HG02970 (cell line): ENCODE results near the gene PDE8A.
A peak's percentile ranks its signal among the peaks of the same experiment; 100 is the strongest.

Source experiments
- ATAC-seq: cut with Tn5 transposase; IDR thresholded peaks from one replicate; pipeline ENCODE4 v1.9.1; 2021; ENCODE audit warnings: mild to moderate bottlenecking, moderate library complexity, moderate number of reproducible peaks; ENCODE audit not compliant: unreplicated experiment, low FRiP score

Gene PDE8A, protein sequence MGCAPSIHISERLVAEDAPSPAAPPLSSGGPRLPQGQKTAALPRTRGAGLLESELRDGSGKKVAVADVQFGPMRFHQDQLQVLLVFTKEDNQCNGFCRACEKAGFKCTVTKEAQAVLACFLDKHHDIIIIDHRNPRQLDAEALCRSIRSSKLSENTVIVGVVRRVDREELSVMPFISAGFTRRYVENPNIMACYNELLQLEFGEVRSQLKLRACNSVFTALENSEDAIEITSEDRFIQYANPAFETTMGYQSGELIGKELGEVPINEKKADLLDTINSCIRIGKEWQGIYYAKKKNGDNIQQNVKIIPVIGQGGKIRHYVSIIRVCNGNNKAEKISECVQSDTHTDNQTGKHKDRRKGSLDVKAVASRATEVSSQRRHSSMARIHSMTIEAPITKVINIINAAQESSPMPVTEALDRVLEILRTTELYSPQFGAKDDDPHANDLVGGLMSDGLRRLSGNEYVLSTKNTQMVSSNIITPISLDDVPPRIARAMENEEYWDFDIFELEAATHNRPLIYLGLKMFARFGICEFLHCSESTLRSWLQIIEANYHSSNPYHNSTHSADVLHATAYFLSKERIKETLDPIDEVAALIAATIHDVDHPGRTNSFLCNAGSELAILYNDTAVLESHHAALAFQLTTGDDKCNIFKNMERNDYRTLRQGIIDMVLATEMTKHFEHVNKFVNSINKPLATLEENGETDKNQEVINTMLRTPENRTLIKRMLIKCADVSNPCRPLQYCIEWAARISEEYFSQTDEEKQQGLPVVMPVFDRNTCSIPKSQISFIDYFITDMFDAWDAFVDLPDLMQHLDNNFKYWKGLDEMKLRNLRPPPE

DNA sequence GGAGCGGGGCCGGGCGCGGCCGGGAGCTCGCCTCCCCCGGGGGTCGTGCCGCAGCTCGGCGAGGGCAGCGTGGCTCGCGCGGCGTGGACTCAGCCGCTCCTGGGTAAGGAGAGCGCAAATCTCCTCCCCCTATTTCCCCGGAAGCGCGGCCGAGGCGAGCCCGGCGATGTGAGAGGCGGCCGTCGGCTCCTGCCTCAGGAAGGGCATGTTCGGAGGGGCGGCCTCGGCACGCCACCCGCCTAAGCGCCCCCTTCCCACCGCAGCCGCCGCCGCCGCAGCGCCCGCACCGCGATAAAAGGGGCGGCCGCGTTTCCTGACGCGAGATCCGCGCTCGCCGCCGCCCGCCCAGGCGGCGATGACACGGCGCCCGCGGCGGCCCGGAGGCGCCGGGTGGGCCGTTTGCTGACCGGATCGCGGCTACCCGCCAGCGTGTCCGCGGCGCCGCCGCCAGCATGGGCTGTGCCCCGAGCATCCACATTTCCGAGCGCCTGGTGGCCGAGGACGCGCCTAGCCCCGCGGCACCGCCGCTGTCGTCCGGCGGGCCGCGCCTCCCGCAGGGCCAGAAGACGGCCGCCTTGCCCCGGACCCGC, at the start of gene PDE8A:
Gene PDE8A, plus strand, starts transcription at position 146 of the 590 bp plus-strand sequence. Its CDS starts 307 bp downstream, at position 453.
- ATAC-seq = peak; percentile 19

DNA sequence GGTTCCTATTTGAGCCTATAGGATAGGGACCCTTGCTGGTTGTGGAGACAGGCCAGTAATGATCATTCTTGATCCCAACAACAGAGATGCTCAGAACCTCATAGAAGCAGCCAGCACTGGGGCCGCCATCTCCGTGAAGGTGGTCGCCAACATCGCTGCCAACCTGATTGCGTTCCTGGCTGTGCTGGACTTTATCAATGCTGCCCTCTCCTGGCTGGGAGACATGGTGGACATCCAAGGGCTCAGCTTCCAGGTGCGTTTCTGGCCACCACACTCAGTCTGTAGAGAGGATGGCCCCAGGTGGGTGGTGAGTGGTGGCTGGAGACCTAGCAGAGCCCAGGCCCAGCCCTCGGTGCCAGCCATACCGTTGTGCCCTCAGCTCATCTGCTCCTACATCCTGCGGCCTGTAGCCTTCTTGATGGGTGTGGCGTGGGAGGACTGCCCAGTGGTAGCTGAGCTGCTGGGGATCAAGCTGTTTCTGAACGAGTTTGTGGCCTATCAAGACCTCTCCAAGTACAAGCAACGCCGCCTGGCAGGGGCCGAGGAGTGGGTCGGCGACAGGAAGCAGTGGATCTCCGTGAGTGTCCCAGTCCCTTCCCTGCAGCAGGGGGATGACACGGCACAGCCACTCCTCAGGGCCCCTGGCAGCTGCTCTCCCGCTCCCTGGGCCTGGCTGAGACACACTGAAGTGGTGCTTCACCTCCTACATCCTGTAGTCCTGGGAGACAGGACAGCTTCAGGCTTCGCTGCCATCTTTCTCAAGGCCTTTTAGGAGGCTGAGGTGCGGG, 46.5 kb upstream of the PDE8A start:
- no peak for ATAC-seq

DNA sequence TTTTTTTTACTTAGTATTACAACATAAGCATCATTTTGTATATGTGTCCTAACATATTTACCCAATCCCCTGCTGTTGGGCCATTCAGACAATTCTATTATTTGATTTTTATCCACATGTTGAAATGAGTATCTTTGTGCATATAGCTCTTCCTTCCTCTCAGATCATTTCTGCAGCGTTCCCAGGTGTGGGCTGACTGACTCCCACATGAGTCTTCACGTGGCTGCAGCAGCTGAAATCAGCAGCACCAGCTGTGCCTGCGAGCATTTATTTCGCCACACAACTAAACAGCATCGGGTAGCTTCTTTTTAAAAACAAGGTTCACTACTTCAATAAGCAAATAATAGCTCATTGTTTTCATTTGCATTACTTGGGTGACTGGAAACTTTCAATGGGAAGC, 44.5 kb upstream of the PDE8A start:
- no peak for ATAC-seq

DNA sequence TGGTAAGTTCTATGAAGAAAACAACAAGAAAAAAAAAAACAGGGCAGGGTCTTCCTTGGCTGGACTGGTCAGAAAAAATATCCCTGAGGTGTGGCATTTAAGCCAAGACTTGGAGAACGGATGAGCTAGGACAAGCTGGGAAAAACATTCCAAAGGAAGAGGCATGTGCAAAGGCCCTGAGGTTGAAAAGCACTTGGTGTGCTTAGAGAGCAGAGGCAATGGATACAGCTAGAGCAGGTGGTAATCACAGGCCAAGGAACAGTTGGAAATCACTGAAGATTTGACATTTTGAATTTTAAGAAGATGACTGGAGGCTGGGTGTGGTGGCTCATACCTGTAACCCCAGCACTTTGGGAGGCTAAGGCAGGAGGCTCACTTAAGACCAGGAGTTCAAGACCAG, 42.9 kb upstream of the PDE8A start:
- no peak for ATAC-seq

DNA sequence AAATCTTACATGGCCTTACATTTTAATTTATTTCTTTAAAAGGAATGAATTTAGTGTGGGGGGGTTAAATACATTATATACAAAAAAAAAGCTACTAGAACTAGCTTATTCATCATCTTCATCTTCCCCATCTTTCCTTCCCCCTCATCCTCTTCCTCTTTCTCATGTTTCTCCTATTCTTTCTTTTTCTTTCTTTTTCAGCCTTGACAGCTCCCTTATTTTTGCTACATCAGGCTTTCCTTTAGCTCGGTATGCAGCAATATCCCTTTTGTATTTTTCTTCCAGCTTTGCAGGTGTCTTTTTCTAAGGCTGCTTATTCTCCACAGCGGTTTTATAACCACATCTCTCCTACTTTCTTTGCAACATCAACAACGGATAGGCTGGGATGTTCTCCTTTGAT, 41.3 kb upstream of the PDE8A start:
- ATAC-seq = no peak

DNA sequence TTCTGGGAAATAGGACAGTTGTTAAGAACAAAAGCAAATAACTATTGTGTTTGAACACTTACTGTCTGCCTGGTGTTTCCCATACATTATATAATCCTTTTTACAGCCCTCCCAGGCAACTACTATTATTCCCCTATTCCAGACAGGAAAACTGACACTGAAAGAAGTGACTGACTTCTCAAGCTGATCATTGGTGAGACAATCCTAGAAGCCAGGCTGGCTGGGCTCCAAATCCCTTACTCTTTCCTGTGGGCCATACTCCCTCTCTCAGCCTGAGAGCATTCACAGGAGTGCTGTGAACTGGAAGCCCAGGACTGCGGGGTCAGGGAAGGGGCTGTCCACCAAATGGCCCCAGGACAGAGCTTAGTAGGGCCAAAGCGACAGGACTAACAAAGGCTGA, 39.2 kb upstream of the PDE8A start:
- no peak for ATAC-seq

DNA sequence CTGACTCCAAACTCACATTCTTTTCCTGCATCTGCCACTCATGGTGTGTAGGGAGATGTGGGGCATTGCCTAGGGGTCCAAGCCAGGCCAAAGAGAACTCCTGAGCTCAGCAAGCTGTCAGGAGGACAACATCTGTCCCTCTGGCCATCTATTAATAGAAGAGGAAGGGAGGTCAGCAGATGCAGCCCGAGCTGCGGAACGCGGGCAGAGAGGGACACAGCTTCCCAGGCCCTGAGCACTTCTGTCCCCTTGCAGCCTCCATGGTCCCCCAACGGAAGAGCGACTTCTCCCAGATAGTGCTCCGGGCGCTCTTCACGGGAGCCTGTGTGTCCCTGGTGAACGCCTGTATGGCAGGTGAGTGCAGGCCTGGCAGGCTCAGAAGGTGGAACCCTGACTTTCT, 37.3 kb upstream of the PDE8A start:
- no peak for ATAC-seq

DNA sequence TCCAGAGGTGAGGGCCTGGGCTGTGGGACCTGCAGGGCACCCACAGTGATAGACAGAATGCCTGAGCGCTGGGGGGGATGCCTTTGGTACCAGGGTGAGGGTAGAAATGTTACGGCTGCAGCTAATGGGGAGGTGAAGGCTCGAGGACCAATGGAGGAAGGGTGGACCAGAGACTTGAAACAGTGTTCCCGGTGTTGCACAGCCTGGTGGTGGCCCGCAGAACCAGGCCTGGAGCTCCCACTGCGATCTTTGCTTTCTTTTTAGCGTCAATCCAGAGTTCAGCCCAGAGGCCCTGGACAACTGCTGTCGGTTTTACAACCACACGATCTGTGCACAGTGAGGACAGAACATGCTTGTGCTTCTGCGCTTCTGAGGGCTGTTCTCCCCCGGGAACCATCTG, 36.8 kb upstream of the PDE8A start:
- no peak for ATAC-seq

DNA sequence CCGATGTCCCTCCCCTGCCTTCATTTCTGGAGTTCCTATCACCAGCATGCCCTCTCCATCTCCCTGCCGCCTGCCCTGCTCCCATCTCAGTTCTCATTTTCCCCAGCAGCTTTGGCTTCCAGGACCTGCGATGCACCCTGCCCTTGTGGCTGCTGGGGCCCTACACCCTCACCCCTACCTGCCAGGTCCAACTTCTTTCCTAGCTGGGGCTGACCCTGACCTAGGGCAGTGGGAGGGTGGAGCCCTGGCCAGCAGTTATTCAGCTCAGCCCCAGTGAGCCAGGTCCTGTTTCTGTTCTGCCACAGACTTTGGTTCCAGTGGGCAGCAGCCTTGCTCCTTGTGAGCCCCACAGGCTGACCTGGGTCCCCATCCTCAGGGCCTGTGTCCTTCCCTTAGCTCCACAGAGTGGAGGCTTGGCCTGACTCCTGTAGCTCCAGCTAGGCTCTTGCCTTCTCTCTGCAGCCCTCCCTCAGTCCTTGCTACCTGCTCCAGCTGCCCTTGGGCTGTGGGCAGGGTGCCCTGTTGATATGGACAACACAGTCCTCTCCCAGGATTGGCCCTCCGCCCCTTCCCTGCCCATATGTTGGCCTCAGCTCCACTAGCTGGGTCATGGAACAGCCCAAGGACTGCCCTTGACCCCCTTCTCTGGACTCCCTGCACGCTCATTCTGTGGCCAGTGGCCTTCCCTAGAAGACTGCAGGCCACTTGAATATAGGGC, 34.7 kb upstream of the PDE8A start:
- no peak for ATAC-seq

DNA sequence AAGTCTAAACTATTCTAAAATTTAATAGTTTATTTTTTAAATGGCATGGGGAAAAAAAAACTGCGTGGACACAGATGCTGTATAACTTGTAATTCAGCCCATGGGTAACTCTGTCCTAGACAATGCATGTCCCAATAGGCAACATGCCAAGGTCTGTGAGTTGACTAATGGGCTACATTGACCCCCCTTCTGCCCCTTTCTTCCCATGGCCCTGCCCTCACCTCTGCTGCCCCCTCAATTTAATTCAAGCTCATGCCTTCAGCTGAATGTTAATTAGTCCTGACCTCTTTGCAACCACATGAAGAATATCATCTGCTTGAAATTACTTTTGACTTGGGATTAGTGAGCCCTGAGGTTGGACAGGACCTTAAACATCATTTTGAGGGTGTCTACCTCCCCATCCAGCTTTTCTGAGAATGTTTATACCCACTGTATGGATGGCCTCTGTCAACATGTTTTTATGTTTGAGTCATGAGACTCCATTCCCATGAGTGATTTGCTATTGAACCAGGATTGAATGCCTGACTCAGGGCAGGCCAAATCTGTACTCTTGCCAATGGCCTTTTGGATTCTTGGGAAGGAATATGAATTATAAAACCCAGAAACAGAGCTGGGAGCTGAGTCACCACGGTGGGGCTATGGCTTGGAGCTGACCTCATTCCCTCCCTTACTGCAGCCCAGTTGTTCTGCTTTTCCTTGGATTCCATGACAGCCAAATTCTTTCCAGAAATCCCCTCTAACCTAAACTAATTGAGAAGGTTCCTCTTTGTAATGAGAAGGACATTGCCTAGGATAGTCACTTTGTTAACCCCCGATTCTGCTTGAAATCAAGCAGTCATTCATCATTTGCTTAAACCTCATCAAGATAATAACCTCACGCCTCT, 33.5 kb upstream of the PDE8A start:
- ATAC-seq = no peak

DNA sequence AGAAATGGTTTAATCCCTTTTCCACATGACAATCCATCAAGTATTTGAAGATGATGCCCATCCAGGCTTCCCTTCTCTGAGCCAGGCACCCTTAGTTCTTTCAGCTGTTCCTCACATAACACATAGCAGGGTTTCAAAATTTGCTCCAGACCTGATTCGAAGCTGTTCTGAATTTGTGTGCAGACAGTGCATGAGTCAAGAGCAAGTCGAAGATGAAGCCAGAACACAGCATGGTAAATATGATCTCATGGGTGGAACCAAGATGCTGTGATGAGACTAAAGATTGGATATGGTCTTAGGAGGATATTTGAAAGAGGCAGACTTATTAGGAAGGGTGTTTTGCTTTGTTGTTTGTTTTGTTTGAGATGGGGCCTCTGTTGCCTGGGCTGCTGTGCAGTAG, 32.6 kb upstream of the PDE8A start:
- no peak for ATAC-seq

DNA sequence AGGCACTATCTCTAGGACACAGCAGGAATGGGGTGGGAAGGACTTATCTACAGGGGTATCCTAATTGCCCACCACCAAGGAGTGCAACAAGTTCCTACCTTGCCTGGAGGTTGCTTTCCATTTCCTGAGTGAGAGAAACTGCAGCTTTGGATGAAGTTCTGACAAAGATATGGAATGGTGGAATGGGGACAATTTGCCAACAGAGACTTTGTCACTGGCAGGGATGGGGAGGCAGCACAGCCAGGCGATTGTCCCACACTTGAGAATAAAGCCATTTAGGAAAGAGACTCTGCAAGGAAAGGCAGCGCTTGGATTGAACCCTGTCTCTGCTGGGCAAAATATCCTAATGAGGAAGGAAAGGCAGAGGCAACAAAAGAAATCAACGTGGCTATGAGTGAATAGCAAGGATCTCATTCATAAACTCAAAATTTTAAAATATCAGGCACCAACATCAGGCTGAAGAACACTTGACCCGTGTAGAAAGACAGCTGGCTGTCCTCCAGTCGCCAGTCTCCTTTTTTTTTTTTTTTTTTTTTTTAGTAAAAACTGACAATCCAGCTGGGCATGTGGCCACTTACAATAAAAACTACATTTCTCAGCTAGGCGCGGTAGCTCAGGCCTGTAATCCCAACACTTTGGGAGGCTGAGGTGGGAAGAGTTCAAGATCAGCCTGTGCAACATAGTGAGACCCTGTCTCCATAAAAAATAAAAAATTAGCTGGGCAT, 31.6 kb upstream of the PDE8A start:
- ATAC-seq = no peak

DNA sequence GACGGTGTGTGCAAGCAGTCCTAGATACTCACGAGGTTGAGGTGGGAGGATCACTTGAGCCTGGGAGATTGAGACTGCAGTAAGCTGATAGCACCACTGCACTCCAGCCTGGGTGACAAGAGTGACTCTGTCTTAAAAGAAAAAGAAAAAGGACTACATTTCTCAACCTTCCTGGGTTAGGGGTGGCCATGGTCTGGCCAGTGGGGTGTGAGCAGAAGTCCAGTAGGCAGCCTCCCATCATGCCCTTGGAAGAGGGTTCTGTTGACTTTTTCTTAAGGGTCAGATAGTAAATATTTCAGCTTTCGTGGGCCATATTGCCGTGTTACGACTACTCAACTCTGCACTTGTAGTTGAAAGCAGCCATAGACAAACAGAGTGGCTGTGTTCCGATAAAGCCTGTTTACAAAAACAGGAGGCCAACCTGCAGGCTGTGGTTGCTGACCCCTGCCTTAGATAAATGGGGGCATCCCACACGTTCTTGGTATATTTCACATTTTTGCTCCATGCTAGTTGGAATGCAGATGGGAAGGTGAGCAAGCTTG, 31.0 kb upstream of the PDE8A start:
- ATAC-seq = no peak

DNA sequence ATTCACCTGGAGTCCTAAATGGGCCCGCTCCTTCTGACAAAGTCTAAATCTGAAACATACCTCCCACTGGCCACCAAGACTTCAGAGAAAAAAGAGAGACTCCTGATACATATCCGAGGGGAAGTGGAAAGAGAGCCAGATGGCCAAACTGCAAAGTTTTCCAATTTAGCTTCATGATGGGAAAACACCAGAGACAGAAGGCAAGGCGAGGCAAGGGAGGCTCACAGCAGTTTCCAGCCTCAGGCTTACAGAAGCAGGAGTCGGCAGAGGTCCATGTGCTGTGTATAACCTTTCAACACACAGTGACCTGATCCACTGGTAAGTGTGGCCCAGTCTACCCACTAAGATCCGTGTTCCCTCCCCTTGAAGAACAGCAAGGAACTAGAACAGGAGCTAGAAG, 29.9 kb upstream of the PDE8A start:
- ATAC-seq = no peak

DNA sequence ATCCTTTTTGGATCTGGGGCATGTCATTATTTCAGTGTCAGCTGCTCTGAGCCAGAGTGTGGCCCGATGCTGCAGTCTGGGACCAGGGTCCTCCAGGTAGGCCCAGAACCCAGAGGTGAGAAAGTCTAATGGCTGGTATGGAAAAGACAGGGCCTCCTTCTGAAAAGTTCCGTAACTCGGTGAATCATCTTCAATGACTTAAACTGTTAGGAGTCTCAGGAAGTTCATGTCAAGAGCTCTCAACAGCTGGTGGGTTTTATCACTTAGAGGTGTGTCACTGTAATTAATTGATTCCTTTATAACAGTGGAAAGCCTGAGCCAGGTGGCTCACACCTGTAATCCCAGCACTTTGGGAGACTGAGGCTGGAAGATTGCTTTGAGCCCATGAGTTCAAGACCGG, 28.5 kb upstream of the PDE8A start:
- ATAC-seq = no peak

DNA sequence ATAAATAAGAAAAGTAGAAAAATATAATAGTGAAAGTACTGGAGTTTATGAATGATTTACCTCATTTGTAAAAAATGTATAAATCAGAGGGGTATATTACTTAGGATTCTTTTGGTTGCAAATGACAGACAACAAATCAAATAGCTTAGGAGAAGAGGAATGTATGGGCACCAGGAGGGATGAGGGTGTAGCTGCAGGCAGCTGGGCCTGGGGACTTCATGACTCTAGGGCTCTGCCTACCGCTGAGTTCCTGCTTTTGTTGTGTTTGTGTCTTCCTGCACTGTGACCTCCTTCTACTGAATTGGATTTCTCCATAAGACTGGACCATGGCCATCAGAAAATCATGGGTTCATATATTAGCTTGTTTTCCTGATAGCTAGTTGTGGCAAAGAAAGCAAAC, 27.9 kb upstream of the PDE8A start:
- no peak for ATAC-seq

DNA sequence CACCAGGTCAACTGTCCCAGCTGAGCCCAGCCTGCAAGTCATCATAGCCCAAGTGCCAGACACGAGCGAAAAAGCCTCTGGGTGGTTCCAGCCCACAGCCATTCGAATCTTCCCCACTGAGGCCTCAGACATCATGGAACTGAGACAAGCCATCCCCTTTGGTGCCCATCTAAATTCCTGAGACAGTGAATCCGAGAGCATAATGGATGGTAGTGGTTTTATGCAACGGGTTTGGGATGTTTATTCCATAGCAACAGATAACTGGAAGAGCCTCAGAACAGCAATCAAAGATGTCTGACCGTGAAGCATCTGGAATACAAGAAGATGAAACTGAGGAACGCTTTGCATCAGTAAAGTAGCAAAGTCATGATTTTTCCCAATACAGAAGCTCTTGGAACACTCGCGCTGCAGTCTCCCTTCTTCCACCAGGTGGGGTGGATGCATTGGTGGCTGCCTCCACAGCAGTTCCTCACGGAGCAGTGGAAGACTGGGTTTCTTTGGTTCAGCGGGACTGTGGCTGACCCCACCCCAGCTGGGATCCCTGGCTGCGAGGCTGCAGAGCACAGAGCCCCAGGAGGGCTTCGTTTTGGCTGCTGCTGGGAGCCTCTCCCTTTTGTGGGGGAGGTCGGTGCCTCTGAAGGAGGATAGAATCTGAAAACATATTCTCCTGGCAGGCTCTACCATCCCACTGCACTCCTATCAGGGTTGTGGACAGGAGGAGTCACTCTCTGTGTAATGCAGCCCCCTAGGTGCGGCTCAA, 26.4 kb upstream of the PDE8A start:
- ATAC-seq = no peak
